Measurements from ENCODE around the gene APBA2.

APBA2 gene

GRCh38 chr15:29071882-29072273, 186.1 kb downstream of the APBA2 start:
- Histone ChIP-seq H3K36me3 (ENCODE audit: low read depth) (no peaks in the 10 kb centered on the region), H3K4me3 (ENCODE audit: severe bottlenecking) (no peak overlapping the region), H3K9me3 (ENCODE audit: severe bottlenecking) (no peaks in the 10 kb centered on the region), H3K27ac (ENCODE audit: poor library complexity, severe bottlenecking) (no peak overlapping the region), H3K4me1 (ENCODE audit: insufficient read depth, poor library complexity, severe bottlenecking) (peaks cover 11% of the 10 kb centered on the region), H3K27me3 (ENCODE audit: insufficient read depth, poor library complexity, severe bottlenecking) (no peaks in the 10 kb centered on the region)
- ATAC-seq (ENCODE audit: low read depth) (no peak), DNase-seq (ENCODE audit: low spot score) (no peak)
- TF ChIP-seq, protein P1, sequence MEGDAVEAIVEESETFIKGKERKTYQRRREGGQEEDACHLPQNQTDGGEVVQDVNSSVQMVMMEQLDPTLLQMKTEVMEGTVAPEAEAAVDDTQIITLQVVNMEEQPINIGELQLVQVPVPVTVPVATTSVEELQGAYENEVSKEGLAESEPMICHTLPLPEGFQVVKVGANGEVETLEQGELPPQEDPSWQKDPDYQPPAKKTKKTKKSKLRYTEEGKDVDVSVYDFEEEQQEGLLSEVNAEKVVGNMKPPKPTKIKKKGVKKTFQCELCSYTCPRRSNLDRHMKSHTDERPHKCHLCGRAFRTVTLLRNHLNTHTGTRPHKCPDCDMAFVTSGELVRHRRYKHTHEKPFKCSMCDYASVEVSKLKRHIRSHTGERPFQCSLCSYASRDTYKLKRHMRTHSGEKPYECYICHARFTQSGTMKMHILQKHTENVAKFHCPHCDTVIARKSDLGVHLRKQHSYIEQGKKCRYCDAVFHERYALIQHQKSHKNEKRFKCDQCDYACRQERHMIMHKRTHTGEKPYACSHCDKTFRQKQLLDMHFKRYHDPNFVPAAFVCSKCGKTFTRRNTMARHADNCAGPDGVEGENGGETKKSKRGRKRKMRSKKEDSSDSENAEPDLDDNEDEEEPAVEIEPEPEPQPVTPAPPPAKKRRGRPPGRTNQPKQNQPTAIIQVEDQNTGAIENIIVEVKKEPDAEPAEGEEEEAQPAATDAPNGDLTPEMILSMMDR (IDR thresholded peaks at IDR 0.05; ENCODE audit: poor library complexity, severe bottlenecking), result no peak

GRCh38 chr15:29072444-29072843, 186.7 kb downstream of the APBA2 start:
- Histone ChIP-seq H3K36me3 (ENCODE audit: low read depth) (no peaks in the 10 kb centered on the region), H3K9me3 (ENCODE audit: severe bottlenecking) (no peaks in the 10 kb centered on the region), H3K4me1 (ENCODE audit: insufficient read depth, poor library complexity, severe bottlenecking) (peaks cover 11% of the 10 kb centered on the region), H3K4me3 (ENCODE audit: severe bottlenecking) (no peak overlapping the region), H3K27me3 (ENCODE audit: insufficient read depth, poor library complexity, severe bottlenecking) (no peaks in the 10 kb centered on the region), H3K27ac (ENCODE audit: poor library complexity, severe bottlenecking) (no peak overlapping the region)
- ATAC-seq (ENCODE audit: low read depth) (no peak), DNase-seq (ENCODE audit: low spot score) (no peak)
- TF ChIP-seq, protein P1 (IDR thresholded peaks at IDR 0.05; ENCODE audit: poor library complexity, severe bottlenecking), result no peak

GRCh38 chr15:29074045-29074444, 188.3 kb downstream of the APBA2 start:
- TF ChIP-seq, protein P1 (IDR thresholded peaks at IDR 0.05; ENCODE audit: poor library complexity, severe bottlenecking), result no peak
- Histone ChIP-seq H3K36me3 (ENCODE audit: low read depth) (no peaks in the 10 kb centered on the region), H3K27ac (ENCODE audit: poor library complexity, severe bottlenecking) (peak overlapping the region; percentile 14), H3K27me3 (ENCODE audit: insufficient read depth, poor library complexity, severe bottlenecking) (no peaks in the 10 kb centered on the region), H3K4me3 (ENCODE audit: severe bottlenecking) (no peak overlapping the region), H3K9me3 (ENCODE audit: severe bottlenecking) (no peaks in the 10 kb centered on the region), H3K4me1 (ENCODE audit: insufficient read depth, poor library complexity, severe bottlenecking) (peaks cover 11% of the 10 kb centered on the region)
- DNase-seq (ENCODE audit: low spot score), result no peak
- ATAC-seq (ENCODE audit: low read depth), result peak; percentile 92

DNA sequence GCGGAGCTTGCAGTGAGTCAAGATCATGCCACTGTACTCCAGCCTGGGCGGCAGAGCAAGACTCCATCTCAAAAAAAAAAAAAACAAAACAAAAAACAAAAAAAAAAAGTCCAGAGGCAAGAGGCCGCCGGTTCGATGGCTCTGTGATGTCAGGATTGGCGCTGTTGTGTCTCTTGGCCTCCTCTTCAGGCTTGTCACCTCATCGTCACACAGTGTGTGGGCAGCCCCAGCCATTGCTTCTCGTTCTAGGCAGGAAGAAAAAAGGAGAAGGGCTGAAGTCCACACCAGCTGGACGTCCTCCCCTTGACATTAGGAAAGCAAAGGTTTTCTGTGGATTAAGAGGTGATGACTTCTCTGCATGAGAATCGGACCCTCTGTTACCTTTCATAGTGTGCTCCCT, 192.8 kb downstream of the APBA2 start:
- TF ChIP-seq, protein P1 (IDR thresholded peaks at IDR 0.05; ENCODE audit: poor library complexity, severe bottlenecking), result no peak
- DNase-seq (ENCODE audit: low spot score), result no peak
- no peaks in the 10 kb centered on the region for H3K36me3 ChIP-seq (ENCODE audit: low read depth)
- peaks cover 9% of the 10 kb centered on the region for H3K4me1 ChIP-seq (ENCODE audit: insufficient read depth, poor library complexity, severe bottlenecking)
- H3K27me3 ChIP-seq (ENCODE audit: insufficient read depth, poor library complexity, severe bottlenecking), result no peaks in the 10 kb centered on the region
- H3K27ac ChIP-seq (ENCODE audit: poor library complexity, severe bottlenecking), result no peak overlapping the region
- no peak for ATAC-seq (ENCODE audit: low read depth)
- no peak overlapping the region for H3K4me3 ChIP-seq (ENCODE audit: severe bottlenecking)
- no peaks in the 10 kb centered on the region for H3K9me3 ChIP-seq (ENCODE audit: severe bottlenecking)

- Histone ChIP-seq H3K4me3 (ENCODE audit: severe bottlenecking) (no peak overlapping the region), H3K9me3 (ENCODE audit: severe bottlenecking) (no peaks in the 10 kb centered on the region), H3K27me3 (ENCODE audit: insufficient read depth, poor library complexity, severe bottlenecking) (no peaks in the 10 kb centered on the region), H3K27ac (ENCODE audit: poor library complexity, severe bottlenecking) (no peak overlapping the region), H3K36me3 (ENCODE audit: low read depth) (no peaks in the 10 kb centered on the region), H3K4me1 (ENCODE audit: insufficient read depth, poor library complexity, severe bottlenecking) (no peaks in the 10 kb centered on the region)
- no peak for ATAC-seq (ENCODE audit: low read depth)
- DNase-seq (ENCODE audit: low spot score), result no peak
- TF ChIP-seq, protein P1 (IDR thresholded peaks at IDR 0.05; ENCODE audit: poor library complexity, severe bottlenecking), result no peak
These were observed 193.7 kb downstream of the APBA2 start for GRCh38 chr15:29079479-29079878.
